ENCODE measurements around the gene SPIRE2.

The SPIRE2 gene

GRCh38 chr16:89853306-89853993 lies 25.2 kb downstream of the SPIRE2 start:
- Histone ChIP-seq H2AFZ (ENCODE audit: low read depth, low read length) (no peak overlapping the region), H3K27me3 (ENCODE audit: insufficient read depth, low read length) (no peaks in the 10 kb centered on the region), H3K4me3 (ENCODE audit: low read length) (no peak overlapping the region), H3K4me1 (ENCODE audit: insufficient read depth, low read length) (no peaks in the 10 kb centered on the region), H3K9me3 (ENCODE audit: low read length) (peaks cover 3% of the 10 kb centered on the region), H3K36me3 (ENCODE audit: insufficient read depth, low read length) (peaks cover 29% of the 10 kb centered on the region)

DNA sequence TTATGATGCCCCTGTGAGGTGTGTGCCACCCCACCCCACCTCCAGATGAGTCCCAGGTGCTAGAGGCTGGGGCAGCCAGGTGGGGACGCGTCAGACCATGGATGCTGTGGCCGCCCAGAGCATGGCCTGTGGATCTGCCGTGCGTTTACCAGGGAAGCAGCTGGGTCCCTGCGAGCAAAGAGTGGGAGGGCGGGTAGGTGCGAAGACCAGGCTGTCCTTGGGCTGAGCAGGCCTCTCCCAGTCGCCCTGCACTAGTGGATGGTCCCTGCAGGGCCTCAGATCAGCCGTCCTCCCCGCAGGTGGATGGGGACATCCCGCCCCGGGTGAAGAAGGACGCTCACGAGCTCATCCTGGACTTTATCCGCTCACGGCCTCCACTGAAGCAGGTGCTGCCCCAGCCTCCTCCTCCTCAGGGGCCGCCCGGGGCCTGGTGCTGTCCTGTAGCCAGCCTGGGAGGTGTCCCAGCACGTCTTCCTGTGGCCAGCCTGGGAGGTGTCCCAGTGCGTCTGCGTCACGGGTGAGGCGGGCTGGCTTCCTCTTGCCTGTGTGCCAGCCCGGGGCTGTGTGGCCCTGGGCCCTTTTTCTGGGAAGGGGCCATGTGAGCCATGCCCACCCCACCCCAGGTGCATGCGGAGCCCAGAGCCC lies 27.1 kb downstream of the SPIRE2 start:
- H2AFZ ChIP-seq (ENCODE audit: low read depth, low read length): no peak overlapping the region
- no peak overlapping the region for H3K4me3 ChIP-seq (ENCODE audit: low read length)
- peaks cover 3% of the 10 kb centered on the region for H3K9me3 ChIP-seq (ENCODE audit: low read length)
- no peaks in the 10 kb centered on the region for H3K4me1 ChIP-seq (ENCODE audit: insufficient read depth, low read length)
- peaks cover 30% of the 10 kb centered on the region for H3K36me3 ChIP-seq (ENCODE audit: insufficient read depth, low read length)
- no peaks in the 10 kb centered on the region for H3K27me3 ChIP-seq (ENCODE audit: insufficient read depth, low read length)

DNA sequence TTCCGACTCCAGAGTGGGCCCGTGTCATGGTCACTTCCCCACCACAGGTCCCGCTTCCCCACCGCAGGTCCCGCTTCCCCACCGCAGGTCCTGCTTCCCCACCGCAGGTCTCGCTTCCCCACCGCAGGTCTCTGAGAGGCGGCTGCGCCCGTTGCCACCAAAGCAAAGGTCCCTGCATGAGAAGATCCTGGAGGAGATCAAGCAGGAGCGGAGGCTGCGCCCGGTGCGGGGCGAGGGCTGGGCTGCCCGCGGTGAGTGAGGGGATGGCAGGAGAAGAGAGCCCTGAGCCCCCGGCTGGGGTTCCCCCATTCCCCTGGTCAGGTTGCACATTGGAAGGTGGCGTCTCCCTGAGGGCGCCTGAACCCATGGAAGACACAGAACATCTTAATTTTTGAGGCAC lies 27.7 kb downstream of the SPIRE2 start:
- H2AFZ ChIP-seq (ENCODE audit: low read depth, low read length): no peak overlapping the region

GRCh38 chr16:89858973-89859614 lies 30.8 kb downstream of the SPIRE2 start:
- H3K27me3 ChIP-seq (ENCODE audit: insufficient read depth, low read length): no peaks in the 10 kb centered on the region

More for the DNA sequence above, 27.7 kb downstream of the SPIRE2 start:
- H3K4me1 ChIP-seq (ENCODE audit: insufficient read depth, low read length): no peaks in the 10 kb centered on the region
- H3K36me3 ChIP-seq (ENCODE audit: insufficient read depth, low read length): peaks cover 26% of the 10 kb centered on the region
- no peaks in the 10 kb centered on the region for H3K27me3 ChIP-seq (ENCODE audit: insufficient read depth, low read length)
- peaks cover 3% of the 10 kb centered on the region for H3K9me3 ChIP-seq (ENCODE audit: low read length)
- H3K4me3 ChIP-seq (ENCODE audit: low read length): no peak overlapping the region

GRCh38 chr16:89859615-89860007 lies 31.3 kb downstream of the SPIRE2 start:
- no peaks in the 10 kb centered on the region for H3K4me1 ChIP-seq (ENCODE audit: insufficient read depth, low read length)
- no peak overlapping the region for H2AFZ ChIP-seq (ENCODE audit: low read depth, low read length)
- H3K4me3 ChIP-seq (ENCODE audit: low read length): no peak overlapping the region
- H3K9me3 ChIP-seq (ENCODE audit: low read length): no peaks in the 10 kb centered on the region
- no peaks in the 10 kb centered on the region for H3K27me3 ChIP-seq (ENCODE audit: insufficient read depth, low read length)
- peaks cover 35% of the 10 kb centered on the region for H3K36me3 ChIP-seq (ENCODE audit: insufficient read depth, low read length)

More at GRCh38 chr16:89858973-89859614, 30.8 kb downstream of the SPIRE2 start:
- Histone ChIP-seq H3K4me3 (ENCODE audit: low read length) (no peak overlapping the region), H3K36me3 (ENCODE audit: insufficient read depth, low read length) (peaks cover 34% of the 10 kb centered on the region), H3K4me1 (ENCODE audit: insufficient read depth, low read length) (no peaks in the 10 kb centered on the region), H3K9me3 (ENCODE audit: low read length) (no peaks in the 10 kb centered on the region), H2AFZ (ENCODE audit: low read depth, low read length) (no peak overlapping the region)

GRCh38 chr16:89860747-89861304 lies 32.6 kb downstream of the SPIRE2 start:
- Histone ChIP-seq H3K9me3 (ENCODE audit: low read length) (no peaks in the 10 kb centered on the region), H3K4me1 (ENCODE audit: insufficient read depth, low read length) (no peaks in the 10 kb centered on the region), H3K36me3 (ENCODE audit: insufficient read depth, low read length) (peaks cover 30% of the 10 kb centered on the region), H2AFZ (ENCODE audit: low read depth, low read length) (no peak overlapping the region), H3K27me3 (ENCODE audit: insufficient read depth, low read length) (no peaks in the 10 kb centered on the region), H3K4me3 (ENCODE audit: low read length) (no peak overlapping the region)

GRCh38 chr16:89861648-89862047 lies 33.4 kb downstream of the SPIRE2 start:
- peaks cover 29% of the 10 kb centered on the region for H3K36me3 ChIP-seq (ENCODE audit: insufficient read depth, low read length)

GRCh38 chr16:89862732-89863131 lies 34.5 kb downstream of the SPIRE2 start:
- no peaks in the 10 kb centered on the region for H3K27me3 ChIP-seq (ENCODE audit: insufficient read depth, low read length)
- no peaks in the 10 kb centered on the region for H3K4me1 ChIP-seq (ENCODE audit: insufficient read depth, low read length)
- H3K9me3 ChIP-seq (ENCODE audit: low read length): no peaks in the 10 kb centered on the region
- peaks cover 26% of the 10 kb centered on the region for H3K36me3 ChIP-seq (ENCODE audit: insufficient read depth, low read length)
- H2AFZ ChIP-seq (ENCODE audit: low read depth, low read length): no peak overlapping the region
- H3K4me3 ChIP-seq (ENCODE audit: low read length): no peak overlapping the region

More at GRCh38 chr16:89861648-89862047, 33.4 kb downstream of the SPIRE2 start:
- H3K27me3 ChIP-seq (ENCODE audit: insufficient read depth, low read length): no peaks in the 10 kb centered on the region
- no peak overlapping the region for H2AFZ ChIP-seq (ENCODE audit: low read depth, low read length)
- H3K4me3 ChIP-seq (ENCODE audit: low read length): no peak overlapping the region
- no peaks in the 10 kb centered on the region for H3K9me3 ChIP-seq (ENCODE audit: low read length)
- no peaks in the 10 kb centered on the region for H3K4me1 ChIP-seq (ENCODE audit: insufficient read depth, low read length)

DNA sequence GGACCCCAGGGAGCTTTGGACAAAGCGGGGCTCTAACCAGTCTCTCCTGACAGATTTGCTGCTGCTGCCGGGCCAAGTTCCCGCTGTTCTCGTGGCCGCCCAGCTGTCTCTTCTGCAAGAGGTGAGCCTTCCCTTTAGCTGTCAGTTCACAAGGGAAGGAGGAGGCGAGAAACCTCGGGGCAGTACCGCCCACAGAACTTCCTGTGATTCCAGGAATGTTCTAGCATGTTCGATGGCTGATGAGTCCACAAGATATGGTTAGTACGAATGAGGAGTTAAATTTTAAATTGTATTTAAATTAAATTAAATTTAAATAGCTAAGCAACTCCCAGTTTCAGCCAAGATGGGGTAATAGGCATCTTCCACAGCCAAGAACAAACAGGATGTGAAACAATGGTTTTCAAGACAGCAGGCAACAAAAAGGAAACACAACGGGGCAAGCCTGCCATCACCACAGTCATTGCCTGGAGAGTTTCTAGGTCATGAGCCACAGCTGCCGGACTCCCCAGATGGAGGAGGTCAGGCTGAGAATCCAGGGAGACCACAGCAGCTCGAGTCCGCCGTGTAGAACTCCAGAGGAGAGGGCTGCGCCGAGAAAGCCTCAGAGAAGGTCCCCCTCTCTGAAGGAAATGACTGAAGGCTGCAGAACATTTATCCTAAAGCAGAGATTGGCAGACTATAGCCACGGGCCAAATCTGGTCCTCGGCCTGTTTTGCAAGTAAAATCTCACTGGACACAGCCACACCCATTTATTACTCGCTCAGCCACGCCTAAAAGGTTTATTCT lies 35.7 kb downstream of the SPIRE2 start:
- Histone ChIP-seq H3K4me3 (ENCODE audit: low read length) (no peak overlapping the region), H3K9me3 (ENCODE audit: low read length) (peaks cover 5% of the 10 kb centered on the region), H3K27me3 (ENCODE audit: insufficient read depth, low read length) (no peaks in the 10 kb centered on the region), H2AFZ (ENCODE audit: low read depth, low read length) (no peak overlapping the region), H3K4me1 (ENCODE audit: insufficient read depth, low read length) (no peaks in the 10 kb centered on the region), H3K36me3 (ENCODE audit: insufficient read depth, low read length) (peaks cover 25% of the 10 kb centered on the region)

GRCh38 chr16:89864527-89864820 lies 36.2 kb downstream of the SPIRE2 start:
- Histone ChIP-seq H3K27me3 (ENCODE audit: insufficient read depth, low read length) (no peaks in the 10 kb centered on the region), H2AFZ (ENCODE audit: low read depth, low read length) (no peak overlapping the region), H3K4me1 (ENCODE audit: insufficient read depth, low read length) (no peaks in the 10 kb centered on the region), H3K4me3 (ENCODE audit: low read length) (no peak overlapping the region), H3K9me3 (ENCODE audit: low read length) (peaks cover 5% of the 10 kb centered on the region), H3K36me3 (ENCODE audit: insufficient read depth, low read length) (peaks cover 25% of the 10 kb centered on the region)

DNA sequence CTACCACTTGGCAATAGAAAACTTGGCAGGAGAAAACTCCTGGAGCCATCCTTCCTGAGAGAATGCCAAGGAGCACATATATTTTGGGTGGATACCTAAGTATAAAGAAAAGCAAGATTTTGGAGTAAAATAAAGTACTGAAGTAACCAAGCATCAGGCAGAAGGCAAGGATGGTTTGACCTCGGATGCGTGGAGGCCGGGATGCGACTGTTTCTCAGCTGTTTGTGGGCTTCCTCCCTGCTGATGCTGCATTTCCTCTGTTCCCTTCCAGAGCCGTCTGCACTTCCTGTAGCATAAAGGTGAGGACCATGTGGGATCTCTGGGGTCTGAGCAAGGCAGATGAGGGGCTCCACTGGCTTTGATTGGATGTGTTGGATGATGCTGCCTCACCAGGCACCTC lies 39.6 kb downstream of the SPIRE2 start:
- no peaks in the 10 kb centered on the region for H3K27me3 ChIP-seq (ENCODE audit: insufficient read depth, low read length)
- no peak overlapping the region for H3K4me3 ChIP-seq (ENCODE audit: low read length)

DNA sequence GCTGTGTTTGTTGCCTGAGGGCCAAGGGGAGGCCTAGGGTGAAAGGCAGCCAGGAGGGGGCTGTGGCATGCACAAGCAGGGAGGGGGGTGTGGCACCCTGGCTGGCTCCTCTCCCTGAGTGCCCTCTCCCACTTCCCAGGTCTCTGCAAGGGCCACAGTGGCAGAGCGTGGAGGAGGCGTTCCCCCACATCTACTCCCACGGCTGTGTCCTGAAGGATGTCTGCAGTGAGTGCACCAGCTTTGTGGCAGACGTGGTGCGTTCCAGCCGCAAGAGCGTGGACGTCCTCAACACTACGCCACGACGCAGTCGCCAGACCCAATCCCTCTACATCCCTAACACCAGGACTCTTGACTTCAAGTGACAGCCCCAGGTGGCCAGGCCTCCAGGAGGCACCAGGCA lies 41.6 kb downstream of the SPIRE2 start:
- H3K4me3 ChIP-seq (ENCODE audit: low read length): no peak overlapping the region
- H2AFZ ChIP-seq (ENCODE audit: low read depth, low read length): no peak overlapping the region
- H3K4me1 ChIP-seq (ENCODE audit: insufficient read depth, low read length): peaks cover 7% of the 10 kb centered on the region
- peaks cover 8% of the 10 kb centered on the region for H3K36me3 ChIP-seq (ENCODE audit: insufficient read depth, low read length)
- H3K27me3 ChIP-seq (ENCODE audit: insufficient read depth, low read length): no peaks in the 10 kb centered on the region
- peaks cover 5% of the 10 kb centered on the region for H3K9me3 ChIP-seq (ENCODE audit: low read length)

More for the DNA sequence above, 39.6 kb downstream of the SPIRE2 start:
- Histone ChIP-seq H2AFZ (ENCODE audit: low read depth, low read length) (no peak overlapping the region), H3K4me1 (ENCODE audit: insufficient read depth, low read length) (no peaks in the 10 kb centered on the region), H3K36me3 (ENCODE audit: insufficient read depth, low read length) (peaks cover 17% of the 10 kb centered on the region), H3K9me3 (ENCODE audit: low read length) (peaks cover 5% of the 10 kb centered on the region)

GRCh38 chr16:89870440-89870839 lies 42.2 kb downstream of the SPIRE2 start:
- H3K4me3 ChIP-seq (ENCODE audit: low read length): no peak overlapping the region
- no peak overlapping the region for H2AFZ ChIP-seq (ENCODE audit: low read depth, low read length)
- no peaks in the 10 kb centered on the region for H3K27me3 ChIP-seq (ENCODE audit: insufficient read depth, low read length)
- H3K9me3 ChIP-seq (ENCODE audit: low read length): peaks cover 5% of the 10 kb centered on the region
- peaks cover 8% of the 10 kb centered on the region for H3K4me1 ChIP-seq (ENCODE audit: insufficient read depth, low read length)
- peaks cover 12% of the 10 kb centered on the region for H3K36me3 ChIP-seq (ENCODE audit: insufficient read depth, low read length)
